ENCODE measurements around the gene RELN.
A peak's percentile ranks its signal among the peaks of the same experiment; 100 is the strongest.

RELN gene

DNA sequence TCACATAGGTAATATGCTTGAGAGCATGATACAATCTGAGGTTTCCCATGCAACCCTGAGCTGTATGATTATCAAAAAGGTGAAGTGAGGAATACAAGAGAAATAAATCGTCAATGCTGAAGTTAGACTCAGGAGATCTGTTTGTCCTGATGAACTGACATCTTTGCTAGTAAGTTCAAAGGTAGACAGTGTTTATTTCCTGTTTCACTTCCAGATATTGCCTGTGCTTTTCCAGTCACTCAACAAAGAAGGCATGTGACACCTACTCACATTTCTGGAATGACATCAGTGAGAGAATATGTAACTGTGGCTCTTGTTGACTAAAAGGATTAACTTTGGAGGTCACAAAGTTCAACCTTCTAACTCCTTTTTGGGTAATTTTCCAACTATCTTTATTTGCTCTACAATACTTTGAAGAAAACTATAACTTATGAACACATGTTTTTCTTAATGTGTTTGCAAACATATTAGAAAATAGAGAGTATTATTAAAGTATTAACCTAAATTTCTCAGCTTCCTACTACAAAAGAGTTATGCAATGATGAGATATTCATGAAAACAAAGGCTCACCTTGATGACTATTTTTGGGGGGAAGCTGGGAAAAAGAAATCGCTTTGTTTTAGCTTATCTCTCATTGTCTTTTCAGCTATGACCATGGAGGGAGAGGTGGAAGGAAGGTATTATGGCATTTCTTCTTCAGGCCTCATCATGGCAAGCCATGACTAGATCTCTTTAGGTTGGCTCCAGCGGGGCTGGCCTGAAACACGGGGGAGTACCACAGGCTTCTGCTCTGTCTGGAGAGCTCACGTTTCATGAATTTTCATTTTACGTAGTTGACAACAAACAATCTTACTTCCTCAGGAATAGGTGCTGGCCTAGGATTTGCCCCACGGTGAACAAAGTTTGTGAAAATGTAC lies 328.7 kb downstream of the RELN start:
- Histone ChIP-seq H2BK120ac (ENCODE audit: low read depth, low read length) (no peak overlapping the region), H3K27ac (ENCODE audit: low read depth, low read length) (no peak overlapping the region), H3K79me1 (ENCODE audit: low read length) (no peaks in the 10 kb centered on the region), H4K5ac (ENCODE audit: low read length) (no peak overlapping the region), H3K56ac (ENCODE audit: low read length) (no peak overlapping the region), H3K4me2 (ENCODE audit: low read length) (no peak overlapping the region), H4K8ac (ENCODE audit: low read depth, low read length) (no peak overlapping the region), H2BK5ac (ENCODE audit: low read length) (no peak overlapping the region), H3K18ac (ENCODE audit: low read length) (peak overlapping the region; percentile 3), H3K4ac (ENCODE audit: low read depth, low read length) (no peak overlapping the region), H3K36me3 (ENCODE audit: control insufficient read depth, insufficient read depth, low read length) (no peaks in the 10 kb centered on the region), H3K27me3 (ENCODE audit: insufficient read depth, low read length, poor library complexity) (no peaks in the 10 kb centered on the region), H3K79me2 (ENCODE audit: control insufficient read depth, insufficient read depth, low read length) (no peaks in the 10 kb centered on the region), H2BK15ac (replicated peaks; ENCODE audit: low read depth) (peak overlapping the region; percentile 3), H2AK5ac (ENCODE audit: low read length) (no peak overlapping the region), H3K9ac (ENCODE audit: low read length) (no peak overlapping the region), H3K4me1 (ENCODE audit: control insufficient read depth, low read depth, low read length) (no peaks in the 10 kb centered on the region), H3K4me3 (ENCODE audit: low read length) (no peak overlapping the region), H3K23ac (ENCODE audit: low read length) (no peak overlapping the region)
- WGBS (ENCODE audit: extremely low coverage, insufficient coverage, low lambda C conversion rate) = no CpG with 5 or more reads among the region's 7 CpGs
- DNase-seq = peak; percentile 92

DNA sequence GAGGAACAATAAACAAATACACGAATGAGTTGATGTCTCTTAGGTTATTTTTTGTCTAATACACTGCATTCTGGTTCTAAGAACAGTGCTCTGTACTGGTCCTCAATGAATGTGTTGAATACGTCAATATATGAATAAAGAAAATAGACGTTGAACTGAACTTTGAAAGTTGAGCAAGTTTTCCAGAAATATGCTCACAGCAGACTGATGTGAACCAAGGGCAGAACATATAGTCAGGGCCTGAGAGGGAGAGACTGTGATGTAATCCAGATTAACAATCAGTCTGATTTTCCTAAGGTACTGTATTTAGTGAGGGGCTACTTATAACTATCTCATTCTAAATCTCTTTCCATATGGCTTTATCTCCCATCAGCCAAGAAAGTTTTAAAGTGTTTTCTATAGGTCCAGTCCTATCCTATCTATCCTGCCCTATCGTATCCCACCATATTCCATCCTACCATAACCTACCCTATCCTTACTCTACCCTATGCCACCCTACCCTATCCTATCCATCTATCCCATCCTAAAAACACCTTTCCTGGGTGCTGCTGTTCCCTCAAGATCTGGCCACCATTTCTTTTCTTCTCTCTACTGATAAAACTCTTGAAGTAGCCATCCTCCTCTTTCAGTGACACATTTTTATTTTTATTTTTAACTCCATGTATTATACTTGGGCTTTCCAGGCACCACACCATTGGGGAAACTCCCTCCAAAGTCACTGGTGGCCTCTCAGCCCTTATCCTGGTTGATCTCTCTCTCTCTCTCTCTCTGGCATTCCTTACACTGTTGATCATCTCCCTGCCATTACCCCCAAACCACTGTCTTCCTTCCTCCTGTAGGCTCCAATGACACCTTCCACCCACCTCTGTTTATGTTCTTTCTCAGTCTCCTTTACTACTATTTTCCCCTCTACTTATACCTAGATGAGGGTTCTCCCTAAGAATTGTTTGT lies 331.1 kb downstream of the RELN start:
- no peak overlapping the region for H3K56ac ChIP-seq (ENCODE audit: low read length)
- no peaks in the 10 kb centered on the region for H3K4me1 ChIP-seq (ENCODE audit: control insufficient read depth, low read depth, low read length)
- no peak overlapping the region for H3K23ac ChIP-seq (ENCODE audit: low read length)
- H3K36me3 ChIP-seq (ENCODE audit: control insufficient read depth, insufficient read depth, low read length) = no peaks in the 10 kb centered on the region
- no peak overlapping the region for H2BK120ac ChIP-seq (ENCODE audit: low read depth, low read length)
- no peak overlapping the region for H2AK5ac ChIP-seq (ENCODE audit: low read length)
- no peak overlapping the region for H4K5ac ChIP-seq (ENCODE audit: low read length)
- no peak overlapping the region for H3K4me3 ChIP-seq (ENCODE audit: low read length)
- peak; percentile 74 for DNase-seq
- no peak overlapping the region for H3K4me2 ChIP-seq (ENCODE audit: low read length)
- WGBS (ENCODE audit: extremely low coverage, insufficient coverage, low lambda C conversion rate) = no CpG with 5 or more reads among the region's 4 CpGs
- H4K8ac ChIP-seq (ENCODE audit: low read depth, low read length) = no peak overlapping the region
- no peak overlapping the region for H3K27ac ChIP-seq (ENCODE audit: low read depth, low read length)
- no peak overlapping the region for H3K9ac ChIP-seq (ENCODE audit: low read length)
- H3K79me2 ChIP-seq (ENCODE audit: control insufficient read depth, insufficient read depth, low read length) = no peaks in the 10 kb centered on the region
- no peaks in the 10 kb centered on the region for H3K27me3 ChIP-seq (ENCODE audit: insufficient read depth, low read length, poor library complexity)
- no peaks in the 10 kb centered on the region for H3K79me1 ChIP-seq (ENCODE audit: low read length)
- no peak overlapping the region for H2BK15ac ChIP-seq (replicated peaks; ENCODE audit: low read depth)
- no peak overlapping the region for H3K4ac ChIP-seq (ENCODE audit: low read depth, low read length)
- H3K18ac ChIP-seq (ENCODE audit: low read length) = no peak overlapping the region
- no peak overlapping the region for H2BK5ac ChIP-seq (ENCODE audit: low read length)

DNA sequence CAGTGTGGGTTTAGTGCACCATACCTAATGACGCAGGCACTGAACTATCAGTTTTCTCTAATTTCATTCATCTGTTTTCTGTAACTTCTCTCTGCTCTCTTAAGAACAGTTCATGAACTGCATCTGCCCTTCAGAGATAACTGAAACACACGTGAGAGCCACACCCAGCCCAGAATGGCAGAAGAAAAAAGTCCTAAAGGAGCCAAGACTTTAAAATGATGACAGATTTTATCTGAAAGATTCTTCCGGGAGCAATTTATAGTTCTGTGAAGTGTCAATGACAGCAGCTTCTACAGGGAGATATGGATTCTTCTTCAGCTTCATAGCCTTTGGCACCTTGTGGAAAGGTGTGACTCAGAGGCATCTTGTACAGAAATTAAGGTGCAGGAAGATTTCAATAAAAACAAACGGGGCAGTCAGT lies 332.0 kb downstream of the RELN start:
- Histone ChIP-seq H3K4me3 (ENCODE audit: low read length) (no peak overlapping the region), H2BK120ac (ENCODE audit: low read depth, low read length) (no peak overlapping the region), H3K56ac (ENCODE audit: low read length) (no peak overlapping the region), H3K27me3 (ENCODE audit: insufficient read depth, low read length, poor library complexity) (no peaks in the 10 kb centered on the region), H3K4me1 (ENCODE audit: control insufficient read depth, low read depth, low read length) (peaks cover under 1% of the 10 kb centered on the region), H3K4me2 (ENCODE audit: low read length) (no peak overlapping the region), H2BK15ac (replicated peaks; ENCODE audit: low read depth) (no peak overlapping the region), H4K5ac (ENCODE audit: low read length) (no peak overlapping the region), H3K79me2 (ENCODE audit: control insufficient read depth, insufficient read depth, low read length) (no peaks in the 10 kb centered on the region), H2AK5ac (ENCODE audit: low read length) (no peak overlapping the region), H4K8ac (ENCODE audit: low read depth, low read length) (no peak overlapping the region), H3K23ac (ENCODE audit: low read length) (no peak overlapping the region), H3K9ac (ENCODE audit: low read length) (no peak overlapping the region), H2BK5ac (ENCODE audit: low read length) (no peak overlapping the region), H3K27ac (ENCODE audit: low read depth, low read length) (no peak overlapping the region), H3K79me1 (ENCODE audit: low read length) (no peaks in the 10 kb centered on the region), H3K36me3 (ENCODE audit: control insufficient read depth, insufficient read depth, low read length) (no peaks in the 10 kb centered on the region), H3K18ac (ENCODE audit: low read length) (no peak overlapping the region), H3K4ac (ENCODE audit: low read depth, low read length) (no peak overlapping the region)
- WGBS (ENCODE audit: extremely low coverage, insufficient coverage, low lambda C conversion rate) = no CpG with 5 or more reads among the region's 4 CpGs
- DNase-seq = no peak

DNA sequence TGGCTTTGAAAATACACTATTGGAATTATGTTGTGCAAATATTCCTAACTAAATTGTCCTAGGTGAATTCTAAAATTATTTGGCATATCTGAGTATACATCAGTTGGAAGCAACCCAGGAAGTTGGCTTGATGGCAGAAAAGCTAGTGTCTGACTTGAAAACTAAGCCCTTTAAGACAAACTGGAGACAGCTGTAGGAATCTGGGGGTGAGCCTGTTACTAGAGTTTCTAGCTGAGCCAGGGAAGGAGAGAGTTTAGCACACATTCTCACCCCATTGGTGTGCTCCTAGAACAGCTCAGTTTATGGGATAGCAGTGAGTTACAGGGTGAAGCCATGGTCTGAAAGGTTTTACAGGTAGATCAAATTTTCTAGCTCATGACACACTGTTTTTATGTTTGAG lies 333.2 kb downstream of the RELN start:
- no peak overlapping the region for H2BK120ac ChIP-seq (ENCODE audit: low read depth, low read length)
- H3K79me1 ChIP-seq (ENCODE audit: low read length) = no peaks in the 10 kb centered on the region
- H2AK5ac ChIP-seq (ENCODE audit: low read length) = no peak overlapping the region
- H4K5ac ChIP-seq (ENCODE audit: low read length) = no peak overlapping the region
- H3K23ac ChIP-seq (ENCODE audit: low read length) = no peak overlapping the region
- no peak overlapping the region for H3K4me2 ChIP-seq (ENCODE audit: low read length)
- no peak overlapping the region for H2BK5ac ChIP-seq (ENCODE audit: low read length)
- peaks cover 2% of the 10 kb centered on the region for H3K4me1 ChIP-seq (ENCODE audit: control insufficient read depth, low read depth, low read length)
- H2BK15ac ChIP-seq (replicated peaks; ENCODE audit: low read depth) = no peak overlapping the region
- H3K18ac ChIP-seq (ENCODE audit: low read length) = no peak overlapping the region
- H3K56ac ChIP-seq (ENCODE audit: low read length) = no peak overlapping the region
- no peaks in the 10 kb centered on the region for H3K27me3 ChIP-seq (ENCODE audit: insufficient read depth, low read length, poor library complexity)
- no peaks in the 10 kb centered on the region for H3K36me3 ChIP-seq (ENCODE audit: control insufficient read depth, insufficient read depth, low read length)
- H3K4me3 ChIP-seq (ENCODE audit: low read length) = no peak overlapping the region
- no peak overlapping the region for H3K27ac ChIP-seq (ENCODE audit: low read depth, low read length)
- H3K4ac ChIP-seq (ENCODE audit: low read depth, low read length) = no peak overlapping the region
- no peak overlapping the region for H4K8ac ChIP-seq (ENCODE audit: low read depth, low read length)
- H3K79me2 ChIP-seq (ENCODE audit: control insufficient read depth, insufficient read depth, low read length) = no peaks in the 10 kb centered on the region
- DNase-seq = no peak
- H3K9ac ChIP-seq (ENCODE audit: low read length) = no peak overlapping the region

DNA sequence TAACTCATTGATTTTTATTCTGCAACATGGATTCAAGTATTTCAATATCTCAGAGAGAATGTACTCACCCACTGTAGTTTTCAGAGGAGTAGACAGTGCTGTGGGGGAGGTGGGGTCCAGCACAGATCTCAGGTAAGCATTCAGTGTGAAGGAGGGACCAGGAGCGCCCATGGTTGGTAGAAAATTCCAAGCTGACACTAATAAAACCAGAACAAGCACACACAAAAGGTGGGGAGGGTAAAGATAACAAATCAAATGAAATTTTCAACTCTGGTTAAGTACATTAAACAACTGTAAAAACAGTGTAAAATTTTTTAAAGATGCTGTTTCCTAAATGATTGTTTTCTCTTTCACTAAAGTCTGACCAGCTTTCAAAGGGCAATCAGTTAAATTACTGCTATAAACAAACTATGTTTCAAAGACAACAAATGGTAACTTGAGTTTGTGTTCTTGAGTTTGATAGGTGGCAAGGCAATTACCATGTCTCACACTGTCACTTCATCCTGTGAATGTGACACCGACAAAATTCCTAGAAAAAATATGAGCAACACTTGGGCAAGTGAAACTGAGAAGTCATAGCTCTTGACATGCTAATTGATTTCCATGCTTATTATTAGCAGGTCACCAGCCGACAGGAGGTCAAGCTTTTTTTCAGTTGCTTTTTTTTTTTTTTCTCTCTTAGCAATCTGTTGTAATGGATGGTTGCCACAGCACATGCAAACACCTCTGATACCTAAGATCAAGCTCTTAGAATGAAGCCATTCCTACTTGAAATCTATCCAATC lies 337.7 kb downstream of the RELN start:
- Histone ChIP-seq H3K79me2 (ENCODE audit: control insufficient read depth, insufficient read depth, low read length) (no peaks in the 10 kb centered on the region), H3K9ac (ENCODE audit: low read length) (no peak overlapping the region), H2AK5ac (ENCODE audit: low read length) (no peak overlapping the region), H3K27me3 (ENCODE audit: insufficient read depth, low read length, poor library complexity) (no peaks in the 10 kb centered on the region), H3K36me3 (ENCODE audit: control insufficient read depth, insufficient read depth, low read length) (no peaks in the 10 kb centered on the region), H4K5ac (ENCODE audit: low read length) (no peak overlapping the region), H2BK120ac (ENCODE audit: low read depth, low read length) (no peak overlapping the region), H3K27ac (ENCODE audit: low read depth, low read length) (no peak overlapping the region), H3K4me1 (ENCODE audit: control insufficient read depth, low read depth, low read length) (peaks cover 2% of the 10 kb centered on the region), H2BK5ac (ENCODE audit: low read length) (no peak overlapping the region), H3K18ac (ENCODE audit: low read length) (no peak overlapping the region), H3K79me1 (ENCODE audit: low read length) (no peaks in the 10 kb centered on the region), H3K4ac (ENCODE audit: low read depth, low read length) (no peak overlapping the region), H3K4me3 (ENCODE audit: low read length) (no peak overlapping the region), H3K56ac (ENCODE audit: low read length) (no peak overlapping the region), H2BK15ac (replicated peaks; ENCODE audit: low read depth) (no peak overlapping the region), H4K8ac (ENCODE audit: low read depth, low read length) (no peak overlapping the region), H3K23ac (ENCODE audit: low read length) (no peak overlapping the region), H3K4me2 (ENCODE audit: low read length) (no peak overlapping the region)
- peak; percentile 86 for DNase-seq
- WGBS (ENCODE audit: extremely low coverage, insufficient coverage, low lambda C conversion rate) = no CpG with 5 or more reads among the region's 3 CpGs
